Activated CD4-positive, CD25-positive, alpha-beta regulatory T cell treated with anti-CD3 and anti-CD28 coated beads, Interleukin-2, amount 50 U/mL, for 24 hours (primary cell): ENCODE data around the gene ERN1.
A peak's percentile ranks its signal among the peaks of the same experiment; 100 is the strongest.
"Not testable (repeated sequence)": the region's sequence is repeated elsewhere in the genome, so short reads cannot be mapped to it uniquely, and the experiment has no call there.

ENCODE experiments used
- ATAC-seq, 2 donors: fragments of 150-1000 bp; cut with Tn5 transposase; one replicate each; pipeline ENCODE4 v1.10.0; 2021; ENCODE audit warnings: mild to moderate bottlenecking in 1 of 2, moderate library complexity in 1 of 2

ERN1 gene

DNA sequence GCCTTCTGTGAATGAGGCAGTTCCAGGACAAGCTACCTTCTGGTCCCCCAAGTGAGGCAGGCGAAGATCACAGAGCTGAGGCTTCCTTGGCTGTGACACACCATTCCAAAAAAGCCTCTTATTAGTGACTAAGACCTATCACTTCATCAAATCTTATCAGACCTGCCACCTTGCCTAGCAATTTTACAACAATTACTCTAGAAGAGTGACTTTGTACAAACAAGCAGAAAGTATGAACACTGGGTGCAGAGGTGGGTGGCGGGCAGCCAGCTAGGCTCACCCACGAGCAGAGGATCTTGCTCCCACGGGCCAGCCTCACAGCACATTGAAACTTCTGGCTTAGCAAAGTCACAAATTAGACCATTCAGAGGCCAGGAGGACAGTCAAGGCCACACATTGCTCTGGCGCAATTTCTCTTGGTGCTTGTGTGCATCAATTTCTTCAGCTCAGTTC is 107.3 kb downstream of the ERN1 start:
- peak in 1 of 2 donors; percentile 2 for ATAC-seq

DNA sequence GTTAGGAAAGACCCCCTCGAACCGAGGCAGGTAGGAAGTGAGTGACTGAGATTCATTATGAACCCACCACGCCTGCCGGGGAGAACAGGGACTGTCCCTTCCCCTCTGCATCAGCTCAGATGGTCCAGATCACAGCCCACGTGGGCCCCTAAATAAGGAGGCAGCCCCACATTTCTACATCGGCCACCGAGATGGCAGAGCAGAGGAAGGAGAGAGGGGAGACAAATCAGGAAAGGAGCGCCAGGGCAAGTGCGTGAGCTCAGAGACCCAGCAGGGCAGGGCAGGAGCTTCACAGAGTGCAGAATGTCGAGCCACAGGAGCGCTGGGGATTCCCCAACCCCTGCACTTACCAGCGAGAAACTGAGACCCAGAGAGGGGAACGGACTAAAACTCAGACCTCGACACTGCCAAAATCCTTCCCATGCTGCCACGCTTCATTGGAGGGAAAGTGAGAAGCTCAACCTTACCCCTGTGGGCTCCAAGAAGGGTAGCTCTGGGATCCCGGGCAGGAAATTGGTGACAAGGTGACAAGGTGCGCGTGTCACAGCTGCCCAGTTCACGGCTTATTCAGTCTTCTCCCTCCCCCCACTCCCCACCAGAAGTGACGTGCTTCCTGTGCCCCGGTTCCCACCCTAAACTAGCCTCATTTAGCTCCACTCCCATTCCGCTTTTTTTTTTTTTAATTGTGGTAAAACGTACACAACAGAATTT is 109.7 kb downstream of the ERN1 start, which contains the start of gene ICAM2:
TSS of gene ICAM2 (minus strand) at position 578 of the 711 bp plus-strand sequence. CDS start 13,942 bp downstream, outside the sequence.
- peak; percentile 64 to 70 for ATAC-seq

DNA sequence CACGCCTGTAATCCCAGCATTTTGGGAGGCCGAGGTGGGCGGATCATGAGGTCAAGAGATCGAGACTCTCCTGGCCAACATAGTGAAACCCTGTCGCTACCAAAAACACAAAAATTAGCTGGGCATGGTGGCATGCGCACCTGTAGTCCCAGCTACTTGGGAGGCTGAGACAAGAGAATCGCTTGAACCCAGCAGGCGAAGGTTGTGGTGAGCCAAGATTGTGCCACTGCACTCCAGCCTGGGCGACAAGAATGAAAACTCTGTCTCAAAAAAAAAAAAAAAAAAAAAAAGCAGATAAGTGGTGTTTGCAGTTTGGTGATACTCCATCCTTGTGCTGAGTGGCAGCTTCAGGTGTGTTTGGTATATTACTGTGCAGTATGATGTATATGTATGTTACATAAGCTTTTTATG is 110.4 kb downstream of the ERN1 start:
- peak; percentile 12 to 13 for ATAC-seq

DNA sequence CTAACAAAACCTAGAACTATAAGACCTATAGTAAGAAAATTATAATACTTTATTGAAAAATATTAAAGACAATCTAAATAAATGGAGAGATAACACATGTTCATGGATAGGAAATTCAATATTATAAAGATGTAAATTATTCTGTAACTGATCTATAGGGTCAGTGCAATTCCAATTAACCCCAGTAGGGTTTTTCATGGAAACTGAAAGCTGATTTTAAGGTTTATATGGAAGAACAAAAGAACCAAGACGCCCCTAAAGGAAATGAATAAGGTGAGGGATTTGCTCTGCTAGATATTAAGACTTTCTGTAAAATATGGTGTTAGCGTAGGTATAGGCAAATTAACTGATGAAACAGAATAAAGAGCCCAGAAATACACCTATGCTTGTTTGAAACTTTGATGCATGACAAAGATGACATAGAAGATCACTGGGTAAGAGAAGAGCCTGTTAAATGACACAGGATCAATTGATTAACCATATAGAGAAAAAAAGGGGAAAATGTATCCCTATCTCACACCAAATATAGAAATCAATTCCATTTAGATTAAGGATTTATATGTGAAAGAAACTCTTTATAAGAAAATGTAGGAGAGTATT is 112.5 kb downstream of the ERN1 start:
- ATAC-seq: no peak

DNA sequence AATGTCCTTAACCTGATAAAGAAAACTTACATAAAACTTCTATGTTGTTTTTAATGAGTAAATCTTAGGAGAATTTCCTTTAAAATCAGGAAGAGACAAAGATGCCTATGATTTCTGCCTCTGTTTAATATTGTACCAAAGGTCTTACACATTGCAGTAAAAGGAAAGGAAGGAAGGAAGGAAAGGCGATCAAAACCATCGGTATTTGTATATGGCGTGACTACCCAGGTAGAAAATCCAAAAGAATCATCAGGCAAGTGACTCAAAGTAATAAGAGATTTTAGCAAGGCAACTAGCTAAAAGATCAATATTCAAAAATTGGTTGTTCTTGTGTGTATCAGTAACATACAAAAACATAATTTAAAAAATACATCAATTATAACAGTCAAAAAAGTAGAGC is 113.0 kb downstream of the ERN1 start:
- ATAC-seq: no peak

DNA sequence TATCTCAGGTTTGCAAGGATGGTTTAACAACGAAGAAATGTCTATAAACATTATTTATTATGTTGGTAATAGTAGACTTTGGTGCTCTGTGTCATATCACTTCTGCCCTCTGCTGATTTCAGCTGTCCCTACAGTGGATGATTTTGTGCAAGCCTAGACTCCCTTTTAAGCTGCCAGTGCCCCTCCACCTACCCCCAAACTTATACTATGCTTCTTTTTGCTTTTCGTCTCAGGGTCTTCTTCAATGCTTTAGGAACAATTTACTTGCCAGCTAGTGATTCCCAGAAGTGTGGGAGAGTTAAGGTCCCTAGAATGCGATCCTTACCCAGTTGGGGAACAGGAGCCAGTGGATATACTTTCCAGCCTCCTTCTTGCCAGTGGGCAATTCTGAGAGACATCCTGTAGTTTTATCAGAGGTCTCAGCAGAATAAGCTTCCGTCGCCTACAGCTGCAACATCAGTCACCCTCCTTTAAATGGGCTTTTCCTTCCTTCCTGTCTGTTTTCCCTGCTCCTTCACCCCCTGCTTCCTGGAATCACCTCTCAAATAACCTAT is 113.6 kb downstream of the ERN1 start:
- ATAC-seq: no peak

DNA sequence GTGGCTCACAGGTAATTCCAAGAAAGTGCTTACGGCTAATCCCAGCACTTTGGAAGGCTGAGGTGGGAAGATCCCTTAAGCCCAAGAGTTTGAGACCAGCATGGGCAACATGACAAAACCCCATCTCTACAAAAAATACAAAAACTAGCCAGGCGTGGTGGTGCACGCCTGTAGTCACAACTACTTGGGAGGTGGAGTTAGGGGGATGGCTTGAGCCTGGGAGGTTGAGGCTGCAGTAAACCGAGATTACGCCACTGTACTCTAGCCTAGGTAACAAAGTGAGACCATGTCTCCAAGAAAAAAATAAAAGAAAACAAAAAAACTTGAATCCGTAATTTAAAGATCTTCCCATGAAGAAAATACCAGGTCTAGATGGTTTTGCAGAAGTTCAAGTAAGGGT is 114.5 kb downstream of the ERN1 start:
- no peak for ATAC-seq

DNA sequence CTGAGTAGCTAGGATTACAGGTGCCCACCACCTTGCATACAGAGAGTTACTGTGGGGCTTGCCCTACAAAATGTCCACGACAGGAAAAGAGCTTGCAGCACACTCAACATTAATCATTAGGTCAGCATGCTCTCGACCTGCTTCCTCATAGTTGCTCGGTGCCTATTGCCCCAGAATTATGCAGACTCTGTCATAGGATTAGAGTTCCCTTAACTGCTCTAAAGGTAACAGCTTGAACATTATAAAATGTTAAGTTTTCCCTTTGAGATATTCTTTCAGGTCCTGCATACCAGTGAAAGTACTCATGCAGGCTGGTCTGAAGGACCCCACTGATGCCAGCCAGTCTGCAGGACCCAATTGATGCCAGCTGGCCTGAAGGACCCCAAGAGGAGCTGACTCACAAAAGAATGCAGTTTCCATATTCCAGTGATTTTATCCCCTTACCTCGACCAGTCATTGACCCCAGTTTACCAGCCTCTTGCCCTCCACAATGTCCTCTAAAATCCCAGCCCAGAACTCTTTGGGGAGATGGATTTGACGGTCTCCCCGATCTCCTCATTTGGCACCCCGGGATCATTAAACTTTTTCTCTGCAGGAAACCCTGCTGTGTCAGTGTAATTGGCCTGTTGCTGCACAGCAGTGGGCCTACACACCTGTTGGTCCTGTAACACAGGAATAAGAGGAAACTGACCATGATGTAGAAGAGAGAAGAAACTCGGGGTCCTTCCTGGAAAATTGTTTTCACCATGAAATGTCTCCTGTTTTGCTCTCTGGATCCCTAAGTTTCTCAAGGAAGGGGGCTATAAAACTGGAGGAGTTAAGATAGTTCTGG is 120.2 kb downstream of the ERN1 start:
- ATAC-seq: peak in 1 of 2 donors; percentile 33

DNA sequence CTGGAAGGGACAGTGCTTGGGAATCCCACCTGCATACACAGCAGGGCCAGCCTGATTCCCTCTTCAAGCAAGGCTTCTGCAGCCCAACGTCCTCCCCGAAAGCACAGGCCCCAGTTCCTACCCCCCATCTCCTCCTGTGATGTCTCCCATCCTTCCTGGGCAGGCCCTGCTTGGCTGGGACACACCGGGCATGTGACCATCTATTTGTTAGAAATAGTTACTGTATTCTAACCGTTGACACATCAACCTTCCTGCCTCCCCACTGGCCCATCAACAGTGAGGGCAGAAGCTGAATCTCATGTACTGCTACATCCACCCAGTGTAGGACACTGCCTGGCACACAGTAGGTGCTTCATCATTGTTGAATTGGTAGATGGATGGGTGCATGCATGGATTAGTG is 121.1 kb downstream of the ERN1 start:
- no peak for ATAC-seq

DNA sequence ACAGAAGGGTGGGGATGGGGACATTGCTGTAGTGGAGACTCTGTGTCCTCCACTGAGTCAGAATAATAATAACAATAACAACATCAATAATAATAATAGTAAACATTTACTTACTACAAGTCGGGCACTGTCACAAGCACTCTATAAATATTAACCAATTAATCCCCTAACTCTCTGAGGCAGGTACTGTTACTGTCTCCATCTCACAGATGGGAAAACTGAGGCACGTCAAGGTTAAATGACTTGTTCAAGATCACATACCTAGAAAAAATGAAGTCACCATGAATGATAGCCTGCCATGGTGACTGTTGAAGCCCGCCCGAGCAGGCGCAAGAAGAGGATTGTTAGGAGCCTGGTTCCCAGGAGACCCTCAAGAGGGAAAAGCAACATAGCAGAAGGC is 121.6 kb downstream of the ERN1 start:
- ATAC-seq: no peak

DNA sequence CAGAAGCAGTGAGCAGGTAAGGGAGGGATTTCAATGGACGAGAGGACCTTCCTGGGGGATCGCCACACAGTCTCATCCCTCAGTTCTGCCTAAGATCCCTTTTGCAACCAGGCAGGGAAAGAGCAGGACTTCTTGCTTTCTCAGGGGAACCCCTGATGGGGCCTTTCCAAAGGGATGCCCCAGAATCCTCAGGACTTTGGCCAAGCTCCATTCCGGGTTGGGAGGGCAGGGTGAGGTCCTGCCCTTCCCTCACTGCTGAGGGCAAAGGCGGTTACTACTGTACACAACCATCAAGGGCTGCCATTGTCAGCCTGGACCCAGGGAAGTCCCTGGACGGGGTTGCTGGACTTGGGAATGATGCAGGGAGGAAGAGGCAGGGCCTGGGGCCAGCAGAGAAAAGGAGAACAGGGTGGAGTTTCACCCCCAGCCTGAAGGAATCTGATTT is 122.1 kb downstream of the ERN1 start:
- ATAC-seq: no peak

DNA sequence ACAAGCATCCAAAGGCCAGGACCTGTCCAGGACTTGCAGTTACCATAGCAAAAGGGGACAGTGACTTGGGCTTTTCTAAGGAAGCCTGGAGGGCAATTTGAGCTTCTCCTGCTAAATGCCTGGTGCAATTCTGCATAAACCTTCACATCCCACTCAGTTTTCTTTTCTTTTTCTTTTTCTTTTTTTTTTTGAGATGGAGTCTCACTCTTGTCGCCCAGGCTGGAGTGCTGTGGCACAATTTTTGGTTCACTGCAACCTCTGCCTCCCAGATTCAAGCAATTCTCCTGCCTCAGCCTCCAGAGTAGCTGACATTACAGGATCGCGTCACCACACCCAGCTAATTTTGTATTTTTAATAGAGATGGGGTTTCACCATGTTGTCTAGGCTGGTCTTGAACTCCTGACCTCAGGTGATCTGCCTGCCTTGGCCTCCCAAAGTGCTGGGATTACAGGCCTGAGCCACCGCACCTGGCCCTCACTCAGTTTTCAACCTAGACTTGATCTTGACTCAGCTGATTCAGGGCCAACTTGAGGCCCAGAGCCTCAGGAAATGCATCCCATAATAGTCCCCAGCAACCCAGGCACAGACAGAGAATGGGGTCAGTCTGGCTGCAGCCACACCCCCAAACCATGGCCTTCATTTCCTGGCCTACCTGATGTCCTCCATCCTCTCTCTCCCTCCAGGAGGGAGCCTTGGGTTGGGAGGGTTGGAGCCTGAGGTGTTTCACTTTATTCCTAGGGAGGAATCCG is 122.7 kb downstream of the ERN1 start:
- not testable (repeated sequence) for ATAC-seq

DNA sequence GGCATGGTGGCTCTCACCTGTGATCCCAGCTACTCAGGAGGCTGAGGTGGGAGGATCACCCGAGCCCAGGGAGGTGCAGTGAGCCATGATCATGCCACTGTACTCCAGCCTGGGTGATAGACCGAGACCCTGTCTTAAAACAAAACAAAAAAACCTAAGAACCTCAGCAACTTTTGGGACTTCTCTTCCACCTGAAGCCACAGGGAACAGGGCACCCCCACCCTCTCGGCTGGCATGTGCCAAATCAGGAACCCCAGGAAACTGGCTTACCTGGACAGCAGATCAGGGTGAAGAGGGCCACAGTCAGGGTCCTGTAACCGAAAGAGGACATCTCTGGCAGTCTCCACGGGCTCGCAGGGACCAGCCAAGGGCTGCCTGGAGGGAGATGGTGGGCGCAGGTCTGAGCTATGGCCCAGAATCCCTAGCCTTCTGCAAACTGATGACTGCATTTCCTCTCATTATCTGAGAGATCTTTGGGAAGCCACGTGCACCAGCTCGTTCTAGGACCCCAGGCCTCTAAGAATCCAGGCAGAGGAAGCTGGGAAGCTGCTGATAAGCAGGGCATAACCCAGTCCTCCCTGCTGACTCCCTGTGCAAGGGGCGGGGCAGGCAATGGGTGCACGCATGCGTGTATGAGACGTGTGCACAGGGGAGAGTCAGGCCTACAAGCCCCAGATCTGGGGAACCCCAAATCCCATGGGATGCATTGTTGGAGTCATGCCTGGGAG is 123.4 kb downstream of the ERN1 start:
- no peak for ATAC-seq

DNA sequence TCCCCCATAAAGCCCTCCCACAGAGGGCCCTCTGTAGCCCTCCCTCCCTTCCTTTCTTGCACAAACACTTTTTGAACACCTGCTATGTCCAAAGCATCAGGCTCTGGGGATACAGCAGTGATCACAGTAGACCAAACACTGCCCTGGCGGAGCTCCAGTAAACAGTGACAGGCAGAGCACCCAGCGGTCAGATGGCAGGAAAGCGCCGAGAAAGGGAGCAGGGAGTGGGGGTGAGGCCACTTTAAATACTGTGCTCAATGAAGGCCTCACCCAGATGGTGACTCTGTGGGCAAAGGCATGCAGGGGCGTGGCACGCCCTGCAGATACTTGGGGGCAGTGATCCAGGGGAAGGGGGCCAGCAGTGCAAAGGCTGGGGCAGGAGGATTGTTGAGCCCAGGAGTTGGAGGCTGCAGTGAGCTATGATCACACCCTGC is 124.2 kb downstream of the ERN1 start:
- no peak for ATAC-seq

DNA sequence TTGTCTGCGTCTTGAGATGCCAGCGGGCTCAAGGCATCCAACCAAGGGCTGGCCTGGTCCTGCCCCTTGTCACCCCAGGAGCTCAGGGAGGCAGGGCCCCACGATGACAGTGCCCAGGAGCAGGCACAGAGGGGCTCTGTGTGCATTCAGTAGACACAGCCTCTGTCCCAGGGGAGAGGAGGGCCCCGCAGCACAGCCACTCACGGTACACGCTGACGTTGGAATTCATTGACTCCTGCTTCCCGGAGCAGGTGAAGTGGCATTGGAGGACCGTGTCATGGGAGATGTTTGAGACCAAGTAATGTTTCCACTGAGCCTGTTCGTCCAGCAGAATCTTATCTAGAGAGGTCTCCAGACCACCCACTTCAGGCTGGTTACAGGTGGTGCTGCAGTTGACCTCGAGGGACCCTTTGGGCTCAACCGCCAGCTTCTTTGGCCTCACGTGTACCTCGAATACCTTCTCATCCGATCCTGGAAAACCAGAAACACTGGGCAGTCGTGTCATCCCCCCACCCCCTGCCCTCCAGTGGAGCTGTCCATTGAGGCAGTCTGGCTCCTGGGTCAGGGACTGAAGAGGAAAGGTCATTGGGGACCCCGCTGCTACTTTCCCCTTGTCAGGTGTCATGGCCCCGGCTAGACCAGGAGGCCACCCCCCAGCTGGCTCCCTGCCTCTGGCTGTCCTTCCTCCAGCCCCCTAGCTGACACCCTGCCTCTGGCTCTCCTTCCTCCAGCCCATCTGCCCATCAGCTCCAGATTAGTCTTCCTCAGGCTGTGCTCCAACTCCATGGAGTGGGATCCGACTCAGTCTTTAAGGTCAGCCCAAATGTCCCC is 124.8 kb downstream of the ERN1 start:
- no peak for ATAC-seq

DNA sequence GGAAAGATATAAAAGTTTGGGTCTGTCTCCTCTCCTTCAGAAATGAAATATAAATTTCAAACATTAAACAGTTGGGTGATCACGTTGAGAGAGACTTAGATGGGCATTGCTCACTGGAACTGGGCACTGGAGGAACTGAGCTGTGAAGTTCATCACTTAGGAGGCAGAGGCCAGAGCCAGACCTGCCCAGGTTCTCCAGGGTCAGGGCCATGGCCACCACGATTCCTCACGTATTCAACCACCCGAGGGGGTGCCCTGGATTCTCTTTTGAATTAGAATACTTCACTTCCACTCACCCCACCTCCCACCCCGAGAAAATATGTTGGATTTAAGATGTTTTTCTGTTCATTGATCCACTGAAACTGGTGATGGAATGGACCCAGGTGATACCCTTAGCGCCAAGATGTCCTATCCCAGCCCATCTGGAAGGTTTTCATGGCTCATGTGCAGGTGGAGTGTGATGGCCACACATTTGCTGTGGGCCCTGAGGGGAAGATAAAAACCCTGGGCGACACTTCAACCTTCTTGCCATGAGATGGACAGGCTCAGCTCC is 125.7 kb downstream of the ERN1 start:
- ATAC-seq: no peak

DNA sequence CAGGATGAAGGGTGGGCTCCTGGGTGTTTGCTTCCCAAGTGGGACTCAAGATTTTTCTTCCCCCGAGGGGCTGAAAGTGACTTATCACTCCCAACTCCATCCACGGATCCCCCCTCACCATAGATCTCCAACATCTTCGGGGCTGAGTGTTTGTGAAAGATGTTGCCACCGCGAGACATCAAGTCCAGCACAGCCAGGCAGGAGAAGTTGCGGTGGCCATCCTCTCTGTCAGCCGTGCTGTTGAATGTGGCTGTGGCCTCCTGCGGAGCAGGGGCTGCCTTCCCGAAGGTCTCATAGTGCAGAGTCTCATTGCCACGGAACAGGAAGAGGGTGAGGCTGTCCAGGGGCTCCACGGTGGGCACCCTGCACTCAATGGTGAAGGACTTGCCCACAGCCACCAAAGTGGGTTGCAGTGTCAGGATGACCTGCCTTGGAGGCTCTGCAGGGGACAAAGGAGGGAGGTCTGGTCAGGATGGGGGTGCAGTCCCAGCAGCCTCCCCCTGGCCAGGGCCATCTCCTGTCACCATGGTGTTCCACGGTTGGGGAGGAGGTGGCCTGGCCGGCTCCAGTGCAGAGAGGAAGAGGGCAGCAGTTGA is 126.3 kb downstream of the ERN1 start:
- no peak for ATAC-seq

DNA sequence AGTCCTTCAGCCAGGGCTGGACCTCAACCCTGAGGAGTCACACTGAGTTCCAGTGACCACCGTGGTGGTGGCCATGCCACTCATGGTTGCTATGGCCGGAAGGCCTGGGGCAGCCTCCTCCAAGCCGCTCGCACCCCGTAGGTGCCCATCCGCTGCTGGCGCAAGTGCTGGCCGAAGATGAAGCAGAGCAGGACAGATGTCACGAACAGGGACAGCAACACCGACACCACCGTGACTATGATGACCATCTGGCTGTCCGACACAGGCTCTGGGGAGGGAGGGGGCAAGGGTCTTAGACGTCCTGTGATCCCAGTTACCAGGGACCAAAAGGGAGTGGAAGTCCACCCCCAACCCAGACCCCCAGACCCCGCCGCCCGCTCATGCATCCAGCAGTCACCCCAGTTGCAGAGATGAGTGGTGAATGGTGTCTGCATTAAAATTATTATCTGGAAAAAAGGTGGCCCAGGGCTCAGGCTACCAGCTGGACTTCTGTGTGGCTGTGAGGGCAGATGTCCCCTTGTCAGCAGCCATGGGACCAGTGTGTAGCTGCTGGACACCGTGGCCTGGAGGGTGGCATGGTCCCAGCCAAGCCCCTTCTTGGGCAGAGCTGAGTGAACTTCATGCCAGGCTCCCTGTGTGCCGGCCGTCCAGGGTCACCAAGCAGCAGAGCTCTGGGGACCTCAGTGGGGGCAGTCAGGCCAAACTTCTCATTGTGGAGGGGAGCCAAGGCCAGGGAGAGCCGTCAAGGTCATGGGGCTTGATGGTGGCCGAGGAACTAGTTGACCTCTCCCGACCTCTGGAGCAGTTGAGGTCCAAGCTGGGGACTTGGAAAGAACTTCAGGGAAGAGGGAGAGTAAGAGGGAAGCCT is 127.1 kb downstream of the ERN1 start:
- ATAC-seq: no peak
